ENCODE measurements around the gene CYTH4.
"Not testable (repeated sequence)": the region's sequence is repeated elsewhere in the genome, so short reads cannot be mapped to it uniquely, and the experiment has no call there.

The CYTH4 gene

GRCh38 chr22:37251836-37252235 is 30.5 kb upstream of the CYTH4 start:
- not testable (repeated sequence) for DNase-seq

- DNase-seq: no peak
Observed at GRCh38 chr22:37253126-37253660, 29.1 kb upstream of the CYTH4 start.

DNA sequence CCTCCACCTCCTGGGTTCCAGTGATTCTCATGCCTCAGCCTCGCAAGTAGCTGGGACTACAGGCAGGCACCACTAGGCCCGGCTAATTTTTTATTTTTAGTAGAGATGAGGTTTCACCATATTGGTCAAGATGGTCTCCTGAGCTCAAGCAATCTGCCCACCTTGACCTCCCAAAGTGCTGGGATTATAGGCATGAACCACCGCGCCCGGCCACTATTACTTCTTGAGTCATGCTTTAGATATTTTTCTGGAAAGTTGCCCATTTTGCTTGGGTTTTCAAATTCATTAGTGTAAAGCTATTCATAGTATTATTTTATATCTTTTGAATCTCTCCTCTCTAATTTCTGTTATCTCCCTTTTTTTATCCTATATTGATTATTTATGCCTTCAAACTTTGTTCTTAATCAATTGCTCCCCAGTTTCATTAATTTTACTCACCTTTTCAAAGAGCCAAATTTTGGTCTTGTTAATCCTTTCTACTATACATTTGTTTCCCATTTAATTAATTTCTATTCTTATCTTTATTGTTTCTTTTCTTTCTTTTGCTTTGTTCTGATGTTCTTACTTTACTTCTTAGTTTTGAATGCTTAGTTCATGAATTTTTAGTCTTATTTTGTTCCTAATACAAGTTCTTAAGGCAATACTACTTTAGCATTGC is 28.0 kb upstream of the CYTH4 start:
- no peak for DNase-seq

DNA sequence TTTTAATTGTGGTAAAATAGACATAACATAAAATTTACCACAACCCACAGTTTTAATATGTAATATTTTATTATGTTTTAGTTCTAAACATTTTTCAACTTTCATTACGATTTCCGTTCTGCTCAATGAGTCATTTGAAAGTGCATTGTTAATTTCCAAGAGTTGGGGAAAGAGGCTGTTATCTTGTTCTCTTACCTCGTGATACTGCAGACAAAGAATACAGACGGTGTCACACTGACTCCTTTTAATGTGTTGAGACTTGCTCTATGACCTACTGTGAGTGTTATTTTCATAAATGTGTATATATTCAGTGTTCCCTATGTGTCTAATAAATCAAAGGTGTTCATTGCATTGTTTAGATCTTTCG is 27.5 kb upstream of the CYTH4 start:
- DNase-seq: no peak

DNA sequence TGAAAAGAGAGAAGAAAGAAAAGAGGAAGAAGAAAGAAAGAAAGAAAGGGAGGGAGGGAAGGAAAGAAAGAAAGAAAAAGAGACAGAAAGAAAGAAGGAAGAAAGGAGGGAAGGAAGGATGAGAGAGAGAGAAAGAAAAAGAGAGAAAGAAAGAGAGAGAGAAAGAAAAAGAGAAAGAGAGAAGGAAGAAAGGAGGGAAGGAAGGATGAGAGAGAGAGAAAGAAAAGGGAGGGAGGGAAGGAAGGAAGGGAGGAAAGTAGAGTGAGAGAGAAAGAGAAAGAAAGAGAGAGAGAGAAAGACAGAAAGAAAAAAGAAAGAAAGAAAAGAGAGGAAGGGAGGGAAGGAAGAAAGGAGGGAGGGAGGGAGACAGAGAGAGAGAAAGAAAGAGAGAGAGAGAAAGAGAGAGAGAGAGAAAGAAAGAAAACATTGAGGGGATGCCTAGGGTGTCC is 26.7 kb upstream of the CYTH4 start:
- DNase-seq: no peak

- no peak for DNase-seq
Observed at GRCh38 chr22:37256075-37256726, 26.1 kb upstream of the CYTH4 start.

DNA sequence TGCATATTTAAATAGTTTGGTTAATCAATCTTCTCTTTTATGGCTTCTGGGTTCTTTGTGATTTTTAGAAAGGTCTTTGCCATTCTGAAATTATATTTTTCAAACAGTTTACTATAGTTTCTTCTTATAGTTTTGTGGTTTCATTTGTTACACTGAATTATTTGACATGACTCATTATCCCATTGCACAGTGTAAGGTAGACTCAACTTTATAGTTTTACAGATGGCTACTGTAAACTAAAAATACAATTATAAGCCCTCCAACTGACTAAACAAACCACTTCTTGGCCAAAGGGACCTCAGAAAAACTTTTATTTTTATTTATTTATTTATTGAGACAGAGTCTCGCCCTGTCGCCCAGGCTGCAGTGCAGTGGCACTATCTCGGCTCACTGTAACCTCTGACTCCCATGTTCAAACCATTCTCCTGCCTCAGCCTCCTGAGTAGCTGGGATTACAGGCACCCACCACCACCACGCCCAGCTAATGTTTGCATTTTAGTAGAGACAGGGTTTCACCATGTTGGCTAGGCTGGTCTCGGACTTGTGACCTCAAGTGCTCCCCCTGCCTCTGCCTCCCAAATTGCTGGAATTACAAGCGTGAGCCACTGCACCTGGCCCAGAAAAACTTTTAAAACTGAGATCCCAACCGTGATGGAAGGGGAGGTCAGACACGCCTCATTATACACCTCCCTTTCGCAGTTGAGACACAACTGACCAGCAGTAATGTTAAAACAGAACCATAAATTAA is 24.1 kb upstream of the CYTH4 start:
- no peak for DNase-seq

GRCh38 chr22:37258753-37259401 is 23.4 kb upstream of the CYTH4 start:
- no peak for DNase-seq

- DNase-seq: no peak
Observed at GRCh38 chr22:37259540-37260029, 22.7 kb upstream of the CYTH4 start.

DNA sequence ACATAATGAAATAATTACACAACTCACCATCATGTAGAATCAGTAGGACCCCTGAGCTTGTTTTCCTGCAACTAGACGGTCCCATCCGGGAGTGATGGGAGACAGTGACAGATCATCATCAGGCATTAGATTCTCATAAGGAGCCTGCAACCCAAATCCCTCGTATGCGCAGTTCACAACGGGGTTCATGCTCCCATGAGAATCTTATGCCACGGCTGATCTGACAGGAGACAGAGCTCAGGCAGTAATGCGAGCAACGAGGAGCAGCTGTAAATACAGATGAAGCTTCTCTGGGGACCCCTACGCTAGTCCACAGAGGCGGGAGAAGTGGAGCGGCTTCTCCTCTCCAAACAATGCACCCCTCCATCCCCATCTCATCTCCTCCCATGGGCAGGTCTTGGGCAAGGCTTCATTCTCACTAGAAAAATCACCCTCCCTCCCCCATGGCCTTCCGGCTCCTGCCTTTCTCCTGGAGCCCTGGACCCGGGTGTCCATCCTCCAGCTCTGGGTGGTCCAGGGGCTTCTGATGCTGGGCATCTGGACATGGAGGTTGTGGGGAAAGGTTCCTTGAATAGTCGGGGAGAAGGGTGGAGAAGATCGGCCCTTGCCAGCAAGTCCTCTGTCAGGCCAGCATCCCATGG is 22.0 kb upstream of the CYTH4 start:
- no peak for DNase-seq

GRCh38 chr22:37260901-37261336 is 21.4 kb upstream of the CYTH4 start:
- no peak for DNase-seq

- DNase-seq: no peak
Observed at GRCh38 chr22:37262346-37262745, 20.0 kb upstream of the CYTH4 start.

- DNase-seq: no peak
Observed at GRCh38 chr22:37263966-37264887, 18.1 kb upstream of the CYTH4 start.

DNA sequence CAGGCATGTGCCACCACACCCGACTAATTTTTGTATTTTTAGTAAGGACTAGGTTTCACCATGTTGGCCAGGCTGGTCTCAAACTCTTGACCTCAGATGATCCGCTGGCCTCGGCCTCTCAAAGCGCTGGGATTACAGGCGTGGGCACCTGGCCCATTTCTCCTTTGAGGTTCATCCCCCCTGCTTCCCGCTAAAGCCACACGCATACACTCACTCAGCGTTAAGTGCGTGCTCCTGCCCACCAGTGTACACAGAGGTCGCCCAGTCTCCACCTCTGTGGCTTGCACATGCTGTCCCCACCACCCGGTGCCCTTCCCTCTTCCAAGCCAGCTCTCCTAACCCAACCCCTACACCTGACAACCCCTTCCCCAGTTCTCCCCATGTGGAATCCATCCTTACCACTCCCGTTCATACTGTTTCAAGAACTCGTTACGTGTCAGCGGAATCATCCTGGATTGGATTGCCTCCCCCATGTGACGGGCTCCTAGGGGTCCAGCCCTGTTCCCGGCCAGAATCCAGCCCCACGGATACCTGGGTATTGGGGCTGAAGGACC is 15.7 kb upstream of the CYTH4 start:
- no peak for DNase-seq

GRCh38 chr22:37267135-37267587 is 15.1 kb upstream of the CYTH4 start:
- no peak for DNase-seq

DNA sequence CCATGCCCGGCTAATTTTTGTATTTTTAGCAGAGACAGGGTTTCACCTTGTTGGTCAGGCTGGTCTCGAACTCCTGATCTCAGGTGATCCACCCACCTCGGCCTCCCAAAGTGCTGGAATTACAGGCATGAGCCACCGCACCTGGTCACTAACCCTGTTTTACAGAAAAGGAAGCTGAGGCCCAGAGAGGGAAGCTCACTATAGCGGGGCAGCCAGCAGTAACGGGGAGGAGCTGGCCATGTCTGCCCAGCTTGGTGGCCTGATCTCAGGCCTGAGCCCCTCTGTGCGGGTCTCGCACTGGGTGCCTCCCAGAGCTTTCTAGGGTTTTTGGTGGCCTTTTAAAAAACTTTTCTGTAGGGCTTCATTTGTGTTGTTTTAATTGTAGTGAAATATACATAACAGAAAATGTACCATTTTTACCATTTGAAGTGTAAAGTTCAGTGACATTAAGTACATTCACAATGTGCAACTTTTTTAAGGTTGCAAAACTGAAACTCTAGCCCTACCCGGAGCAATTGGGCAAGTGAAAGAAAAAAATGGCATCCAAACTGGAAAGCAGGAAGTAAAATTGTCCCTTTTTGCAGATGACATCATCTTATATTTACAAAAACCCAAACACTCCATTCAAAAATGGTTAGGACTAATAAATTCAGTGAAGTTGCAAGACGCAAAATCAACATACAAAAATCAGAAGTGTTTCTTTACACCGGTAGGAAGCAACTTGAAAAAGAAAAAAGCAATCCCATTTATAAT is 14.5 kb upstream of the CYTH4 start:
- DNase-seq: no peak

DNA sequence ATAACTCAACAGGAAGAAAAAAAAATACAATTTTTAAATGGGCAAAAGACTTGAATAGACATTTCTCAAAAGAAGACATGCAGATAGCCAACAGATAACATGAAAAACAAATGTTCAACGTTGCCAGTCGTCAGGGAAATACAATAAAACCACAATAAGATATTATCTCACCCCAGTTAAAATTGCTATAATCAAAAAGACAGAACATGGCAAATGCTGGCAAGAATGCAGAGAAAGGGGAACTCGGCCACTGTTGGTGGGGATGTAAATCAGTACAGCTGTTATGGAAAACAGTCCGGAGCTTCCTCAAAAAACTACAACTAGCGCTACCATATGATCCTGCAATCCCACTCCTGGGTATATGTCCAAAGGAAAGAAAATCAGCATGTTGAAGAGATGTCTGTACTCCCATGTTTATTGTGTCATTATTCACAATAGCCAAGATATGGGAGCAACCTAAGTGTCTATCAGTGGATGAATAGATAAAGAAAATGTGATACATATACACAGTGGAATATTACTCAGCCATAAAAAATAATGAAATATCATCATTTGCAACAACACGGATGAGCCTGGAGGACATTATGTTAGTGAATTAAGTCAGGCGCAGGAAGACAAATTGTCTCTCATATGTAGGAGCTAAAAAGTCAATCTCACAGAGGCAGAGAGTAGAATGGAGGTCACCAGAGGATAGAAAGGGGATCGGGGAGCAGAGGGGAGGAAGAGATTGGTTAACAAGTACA is 12.2 kb upstream of the CYTH4 start:
- DNase-seq: no peak

DNA sequence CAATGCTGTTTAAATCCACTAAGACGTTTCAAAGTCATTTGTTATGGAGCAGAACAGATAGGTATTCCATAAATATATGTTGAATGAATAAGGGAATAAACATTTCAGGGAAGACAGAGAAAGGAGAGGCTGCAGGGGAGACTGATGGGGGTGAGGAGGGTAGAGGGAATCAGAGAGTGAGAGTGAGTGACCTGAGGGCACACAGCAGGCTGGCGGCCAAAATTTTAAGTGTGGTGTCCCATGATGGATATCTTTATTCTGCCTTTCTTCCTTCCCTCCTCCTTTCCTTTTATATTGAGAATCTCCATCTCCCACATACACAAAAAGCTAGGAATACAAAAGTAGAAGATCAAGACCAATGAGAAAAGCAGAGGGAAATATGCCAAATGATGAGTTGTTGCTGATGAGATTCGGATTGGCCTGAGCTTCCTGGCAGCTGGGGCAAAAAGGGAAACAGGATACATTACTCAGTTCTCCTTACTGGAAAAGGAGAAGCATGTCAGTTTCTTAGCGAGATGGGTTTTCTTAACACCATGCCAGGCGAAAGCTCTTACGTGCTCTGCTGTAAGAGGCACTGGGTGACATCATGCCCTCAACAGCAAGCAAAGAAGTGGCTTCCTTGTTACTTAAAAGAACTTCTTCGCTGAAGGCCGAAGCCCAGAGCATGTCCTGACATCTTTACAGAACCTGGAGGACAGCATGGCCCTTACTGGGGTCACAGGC is 11.2 kb upstream of the CYTH4 start:
- DNase-seq: no peak
